HG02884 (cell line): Measurements from ENCODE around the gene PDXK.
"Not testable (repeated sequence)": the region's sequence is repeated elsewhere in the genome, so short reads cannot be mapped to it uniquely, and the experiment has no call there.

Source experiments
- ATAC-seq: cut with Tn5 transposase; IDR thresholded peaks from one replicate; pipeline ENCODE4 v1.9.1; 2021; ENCODE audit warnings: mild to moderate bottlenecking, moderate library complexity; ENCODE audit not compliant: unreplicated experiment

PDXK gene

GRCh38 chr21:43718872-43719747 lies at the start of gene PDXK:
TSS of gene PDXK (plus strand) at chr21:43719129. CDS start at chr21:43719295, 166 bp downstream.
- ATAC-seq, result peak; percentile 51

- no peak for ATAC-seq
These were observed 48.9 kb upstream of the PDXK start for GRCh38 chr21:43669828-43670605.

GRCh38 chr21:43675871-43676270 lies 43.1 kb upstream of the PDXK start:
- ATAC-seq, result no peak

DNA sequence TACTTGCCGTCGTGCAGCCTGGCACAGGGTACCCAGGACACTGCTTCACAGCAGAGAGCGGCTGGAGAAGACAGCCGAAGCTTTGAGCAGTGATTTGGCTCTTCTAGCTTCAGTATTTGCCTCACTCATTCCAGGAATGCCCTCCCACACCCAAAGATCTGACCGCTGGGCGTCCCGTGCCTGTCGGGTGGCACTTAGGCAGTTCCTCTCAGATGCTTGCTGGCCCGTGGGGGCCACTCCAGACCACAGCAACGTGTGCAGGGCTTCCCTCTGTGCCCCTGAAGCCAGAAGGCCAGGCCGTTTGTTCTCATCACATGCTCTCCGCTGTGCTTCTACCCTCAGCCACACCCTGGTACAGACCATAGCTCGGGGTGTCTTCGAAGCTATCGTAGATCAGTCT lies 42.5 kb upstream of the PDXK start:
- ATAC-seq, result no peak

DNA sequence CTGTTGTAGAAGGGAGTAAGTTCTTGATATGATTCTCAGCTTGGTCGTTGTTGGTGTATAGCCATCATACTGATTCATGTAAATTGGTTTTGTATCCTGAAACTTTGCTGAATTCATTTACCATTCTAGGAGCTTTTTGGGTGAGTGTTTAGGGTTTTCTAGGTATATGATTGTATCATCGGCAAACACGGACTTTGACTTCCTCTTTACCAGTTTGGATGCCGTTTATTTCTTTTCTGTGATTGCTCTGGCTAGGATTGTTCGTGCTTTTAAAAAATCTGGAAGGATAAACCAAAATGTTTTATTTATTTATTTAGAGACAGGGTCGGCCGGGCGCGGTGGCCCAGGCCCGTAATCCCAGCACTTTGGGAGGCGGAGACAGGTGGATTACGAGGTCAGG lies 39.0 kb upstream of the PDXK start:
- ATAC-seq, result no peak

DNA sequence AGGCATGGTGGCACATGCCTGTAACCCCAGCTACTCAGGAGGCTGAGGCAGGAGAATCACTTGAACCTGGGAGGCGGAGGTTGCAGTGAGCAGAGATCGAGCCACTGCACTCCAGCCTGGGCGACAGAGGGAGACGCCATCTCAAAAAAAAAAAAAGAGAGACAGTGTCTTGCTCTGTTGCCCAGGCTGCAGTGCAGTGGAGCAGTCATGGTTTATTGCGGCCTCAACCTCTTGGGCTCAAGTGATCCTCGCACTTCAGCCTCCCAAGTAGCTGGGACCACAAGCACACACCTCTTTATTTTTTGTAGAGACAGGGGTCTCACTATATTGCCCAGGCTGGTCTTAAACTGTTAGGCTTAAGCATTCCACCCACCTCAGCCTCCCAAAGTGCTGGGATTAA lies 38.5 kb upstream of the PDXK start:
- ATAC-seq, result not testable (repeated sequence)

DNA sequence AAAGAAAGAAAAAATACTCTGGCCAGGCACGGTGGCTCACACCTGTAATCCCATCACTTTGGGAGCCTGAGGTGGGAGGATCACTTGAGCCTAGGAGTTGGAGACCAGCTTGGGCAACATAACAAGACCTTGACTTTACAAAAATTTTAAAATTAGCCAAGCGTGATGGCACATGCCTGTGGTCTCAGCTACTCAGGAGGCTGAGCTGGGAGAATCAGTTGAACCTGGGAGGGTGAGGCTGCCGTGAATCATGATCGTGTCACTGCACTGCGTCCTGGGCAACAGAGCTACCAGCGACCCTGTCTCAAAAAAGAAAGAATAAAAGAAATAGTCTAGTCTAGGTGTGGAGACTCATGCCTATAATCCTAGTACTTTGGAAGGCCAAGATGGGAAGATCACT lies 37.3 kb upstream of the PDXK start:
- no peak for ATAC-seq

- ATAC-seq, result no peak
These were observed 34.5 kb upstream of the PDXK start for GRCh38 chr21:43684424-43684823.

GRCh38 chr21:43686811-43687565 lies 31.9 kb upstream of the PDXK start:
- ATAC-seq, result no peak

GRCh38 chr21:43687566-43688399 lies 31.1 kb upstream of the PDXK start:
- ATAC-seq, result no peak

GRCh38 chr21:43688906-43689305 lies 30.0 kb upstream of the PDXK start:
- no peak for ATAC-seq

DNA sequence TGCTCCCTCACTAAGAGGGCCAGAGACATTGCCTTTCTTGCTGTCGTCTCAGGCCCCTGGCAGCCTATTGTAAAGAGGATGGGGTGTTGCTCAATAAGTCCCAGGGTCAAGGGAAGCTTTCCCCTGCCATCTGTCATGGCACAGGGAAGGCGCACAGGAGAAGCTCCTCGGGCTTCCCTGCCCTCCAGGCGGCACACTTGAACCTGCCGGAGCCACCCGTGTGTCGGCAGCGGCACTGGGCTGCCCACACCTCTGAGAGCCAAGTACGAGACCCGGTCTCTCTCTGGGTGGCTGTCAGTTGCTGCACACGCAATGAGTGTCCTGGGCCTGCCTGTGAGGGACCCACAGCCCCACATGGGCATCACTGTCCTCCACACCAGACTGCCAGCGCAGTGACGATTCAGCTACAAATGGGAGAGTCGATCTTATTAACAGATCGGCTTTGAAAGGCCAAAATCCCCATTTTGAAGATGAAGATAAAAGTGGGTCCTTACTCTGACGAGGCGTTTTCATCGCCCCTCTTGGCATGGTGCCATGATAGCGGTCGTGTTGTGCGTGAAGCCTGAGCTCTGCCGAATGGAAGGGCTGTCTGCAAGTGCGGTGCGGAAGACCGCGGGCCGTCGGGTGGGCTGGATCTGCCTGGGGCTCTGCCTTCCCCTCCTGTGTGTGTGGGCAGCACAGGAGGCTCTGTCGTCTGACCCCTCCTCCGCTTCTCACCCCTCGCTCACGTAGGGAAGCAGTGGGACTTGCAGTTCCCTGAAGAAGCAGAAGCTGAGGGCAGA lies 29.2 kb upstream of the PDXK start:
- ATAC-seq, result no peak

- ATAC-seq, result no peak
These were observed 28.6 kb upstream of the PDXK start for GRCh38 chr21:43690346-43690745.

DNA sequence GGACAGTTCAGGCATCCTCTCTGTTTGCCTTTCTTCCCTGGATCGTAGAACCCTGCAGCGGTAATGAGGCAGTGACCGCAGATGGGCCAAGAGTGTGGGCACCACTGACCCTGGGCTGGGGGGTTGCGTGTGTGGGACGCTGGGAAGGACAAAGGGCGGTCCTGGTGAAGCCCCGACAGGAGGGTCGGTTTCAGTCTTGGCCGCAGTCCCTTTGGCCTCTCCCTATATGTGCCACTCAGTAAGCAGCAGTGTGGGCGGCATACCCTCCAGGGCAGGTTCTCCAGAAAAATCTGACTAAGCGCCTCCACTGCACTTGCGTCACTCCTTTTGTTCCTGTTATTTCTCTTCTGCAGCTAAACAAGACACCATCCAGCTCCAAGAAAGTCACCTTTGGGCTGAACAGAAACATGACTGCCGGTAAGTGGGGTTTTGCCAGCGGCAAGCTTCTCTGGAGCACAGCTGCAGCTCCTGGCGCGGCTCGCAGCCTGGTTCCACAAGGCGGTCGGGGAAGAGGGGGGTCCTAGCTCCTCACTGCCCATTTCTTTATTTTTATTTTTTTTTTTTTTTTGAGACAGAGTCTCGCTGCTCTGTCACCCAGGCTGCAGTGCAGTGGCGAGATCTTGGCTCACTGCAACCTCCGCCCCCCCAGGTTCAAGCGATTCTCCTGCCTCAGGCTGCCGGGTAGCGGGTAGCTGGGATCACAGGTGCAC lies 27.7 kb upstream of the PDXK start:
- ATAC-seq, result no peak

GRCh38 chr21:43691801-43692200 lies 27.1 kb upstream of the PDXK start:
- no peak for ATAC-seq

GRCh38 chr21:43692949-43693348 lies 26.0 kb upstream of the PDXK start:
- ATAC-seq, result no peak

- no peak for ATAC-seq
These were observed 24.9 kb upstream of the PDXK start for GRCh38 chr21:43693981-43694380.

DNA sequence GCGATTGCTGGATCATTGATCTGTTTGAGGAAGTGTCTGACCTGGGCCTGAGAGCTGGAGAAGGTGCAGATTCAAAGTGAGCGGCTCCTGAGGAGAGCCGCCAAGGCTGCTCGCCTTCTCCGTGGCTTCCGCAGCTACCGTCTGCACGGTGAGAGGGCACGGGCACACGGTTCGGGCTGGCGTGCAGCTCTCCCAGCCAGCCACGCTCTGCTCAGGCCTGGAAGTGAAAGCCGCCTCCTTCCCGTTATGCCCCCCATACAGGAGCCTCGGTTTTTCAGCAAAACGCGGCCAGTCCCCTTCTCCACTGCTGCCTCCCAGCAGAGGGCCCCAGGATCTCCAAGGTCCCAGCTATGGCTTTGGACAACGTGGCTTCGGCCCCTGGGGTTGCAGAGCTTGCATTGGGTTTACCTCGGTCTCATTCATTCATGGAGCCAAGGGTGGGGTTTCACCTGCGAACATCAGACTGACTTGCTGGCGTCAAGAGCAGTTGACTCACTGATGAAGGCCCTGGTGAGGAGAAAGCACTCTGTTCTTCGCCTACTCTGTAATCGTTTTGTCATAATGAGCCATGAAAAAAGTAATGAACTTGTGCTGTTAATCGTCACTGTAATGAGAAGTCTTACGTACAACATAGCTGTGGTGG lies 24.4 kb upstream of the PDXK start:
- no peak for ATAC-seq

GRCh38 chr21:43696214-43696613 lies 22.7 kb upstream of the PDXK start:
- ATAC-seq, result no peak
